Measurements from ENCODE around the gene TRIM46. TPM values are rescaled to one million over a fixed set of nuclear protein-coding genes. Genes with fewer than 3 reads are reported as not detected.

TRIM46 gene
- total RNA-seq, 1 donor from 2014 or later = 1.2 TPM

GRCh38 chr1:155183775-155184221 lies 10.1 kb downstream of the TRIM46 start:
- POLR2A ChIA-PET = interaction anchor here (1.4 to 3.1 kb wide), 2 partner anchors 9 to 10 kb away, joined by 4 to 25 read pairs; no protein-coding TSS in a partner anchor
- CTCF ChIA-PET = interaction anchor here (3.2 kb wide), 1 partner anchor 11 kb away, joined by 13 read pairs; the partner anchor contains the start of gene KRTCAP2
- peaks cover 28% of the 10 kb centered on the region for H3K4me1 Mint-ChIP-seq
- ATAC-seq (ENCODE audit: low read depth) = no peak
- DNase-seq = no peak
- intact Hi-C loops (cut with micrococcal nuclease) = no loop called here
- no peak for TF ChIP-seq CTCF (IDR thresholded peaks at IDR 0.05)
- no peaks in the 10 kb centered on the region for H3K27me3 Mint-ChIP-seq
- no peaks in the 10 kb centered on the region for H3K36me3 Mint-ChIP-seq (ENCODE audit: low read depth)
- no peak overlapping the region for H3K27ac Mint-ChIP-seq
- H3K9me3 Mint-ChIP-seq = no peaks in the 10 kb centered on the region
- no peak overlapping the region for H3K4me3 Mint-ChIP-seq

- H3K4me3 Mint-ChIP-seq = no peak overlapping the region
- peak overlapping the region; percentile 70 for H3K27ac Mint-ChIP-seq
- H3K36me3 Mint-ChIP-seq (ENCODE audit: low read depth) = no peaks in the 10 kb centered on the region
- ChIA-PET CTCF (interaction anchor here (1.6 to 3.2 kb wide), 4 partner anchors 7 to 11 kb away, joined by 3 to 15 read pairs (median 10); partner anchors contain the start of gene KRTCAP2), POLR2A (interaction anchor here (0.7 to 3.1 kb wide), 5 partner anchors 10 to 40 kb away, joined by 3 to 25 read pairs (median 4); partner anchors contain the start of gene KRTCAP2)
- TF ChIP-seq CTCF (IDR thresholded peaks at IDR 0.05) = no peak
- DNase-seq (no peak), ATAC-seq (ENCODE audit: low read depth) (no peak)
- intact Hi-C loops (cut with micrococcal nuclease) = no loop called here
- H3K9me3 Mint-ChIP-seq = no peaks in the 10 kb centered on the region
- H3K27me3 Mint-ChIP-seq = no peaks in the 10 kb centered on the region
- H3K4me1 Mint-ChIP-seq = peaks cover 28% of the 10 kb centered on the region
Observed at GRCh38 chr1:155184351-155184811, 10.7 kb downstream of the TRIM46 start.

GRCh38 chr1:155184835-155185782 lies 11.5 kb downstream of the TRIM46 start:
- Mint-ChIP-seq H3K4me1 (peaks cover 28% of the 10 kb centered on the region), H3K27ac (peak overlapping the region; percentile 74), H3K27me3 (no peaks in the 10 kb centered on the region), H3K9me3 (no peaks in the 10 kb centered on the region), H3K36me3 (ENCODE audit: low read depth) (no peaks in the 10 kb centered on the region), H3K4me3 (peak overlapping the region; percentile 44)
- POLR2A ChIA-PET = interaction anchor here (0.6 to 3.1 kb wide), 6 partner anchors 9 to 59 kb away, joined by 3 to 25 read pairs (median 4); partner anchors contain the start of gene KRTCAP2
- intact Hi-C loops (cut with micrococcal nuclease) = no loop called here
- ATAC-seq (ENCODE audit: low read depth) (peak; percentile 98), DNase-seq (peak; percentile 49)
- TF ChIP-seq CTCF (IDR thresholded peaks at IDR 0.05) = no peak
- CTCF ChIA-PET = interaction anchor here (1.0 to 3.2 kb wide), 7 partner anchors 8 to 100 kb away, joined by 3 to 15 read pairs (median 3); partner anchors contain the start of gene KRTCAP2

GRCh38 chr1:155185783-155186066 lies 12.1 kb downstream of the TRIM46 start:
- CTCF ChIA-PET = interaction anchor here (1.0 to 3.2 kb wide), 7 partner anchors 8 to 101 kb away, joined by 3 to 15 read pairs (median 3); partner anchors contain the start of gene KRTCAP2
- POLR2A ChIA-PET = interaction anchor here (0.6 to 3.1 kb wide), 4 partner anchors 8 to 58 kb away, joined by 3 to 25 read pairs (median 4); partner anchors contain the start of gene KRTCAP2
- Mint-ChIP-seq H3K27ac (peak overlapping the region; percentile 74), H3K36me3 (ENCODE audit: low read depth) (no peaks in the 10 kb centered on the region), H3K27me3 (no peaks in the 10 kb centered on the region), H3K4me3 (peak overlapping the region; percentile 44), H3K4me1 (peaks cover 28% of the 10 kb centered on the region), H3K9me3 (no peaks in the 10 kb centered on the region)
- ATAC-seq (ENCODE audit: low read depth) (no peak), DNase-seq (no peak)
- no peak for TF ChIP-seq CTCF (IDR thresholded peaks at IDR 0.05)
- intact Hi-C loops (cut with micrococcal nuclease) = no loop called here
